Neutrophil (primary cell): ENCODE measurements around the gene PLPPR5.

Experiments
- H3K27ac ChIP-seq: fragments of 200-600 bp; sonication (generic); 2 replicates; pipeline ENCODE4 v1.5.1; 2016; ENCODE audit warnings: mild to moderate bottlenecking, moderate library complexity
- H3K27me3 ChIP-seq: fragments of 200-600 bp; sonication (generic); 2 replicates; pipeline ENCODE4 v1.6.0; 2016; ENCODE audit warnings: mild to moderate bottlenecking
- H3K36me3 ChIP-seq: fragments of 200-600 bp; sonication (generic); 2 replicates; pipeline ENCODE4 v1.5.1; 2017
- H3K4me1 ChIP-seq, 2 experiments: fragments of 200-600 bp in 1 of 2; sonication (generic) in 1 of 2; 1 replicate in 1 of 2; 2 replicates in 1 of 2; pipeline versions ENCODE4 v1.5.1 to v1.6.1; 2013 to 2016; ENCODE audit warnings: low read depth in 1 of 2, low read length in 1 of 2, mild to moderate bottlenecking in 1 of 2, moderate library complexity in 1 of 2; ENCODE audit not compliant: control insufficient read depth in 1 of 2, insufficient read depth in 1 of 2
- H3K4me3 ChIP-seq, 2 experiments: fragments of 200-600 bp in 1 of 2; sonication (generic) in 1 of 2; 1 replicate in 1 of 2; 2 replicates in 1 of 2; pipeline ENCODE4 v1.5.1; 2013 to 2016; ENCODE audit warnings: low read depth in 1 of 2, low read length in 1 of 2, mild to moderate bottlenecking in 1 of 2, moderate library complexity in 1 of 2
- H3K9me3 ChIP-seq: fragments of 200-600 bp; sonication (generic); 2 replicates; pipeline ENCODE4 v1.5.1; 2016
- CTCF ChIP-seq: fragments of 200-600 bp; sonication (generic); IDR thresholded peaks from 2 replicates; pipeline ENCODE4 v1.5.1; 2016; ENCODE audit warnings: antibody characterized with exemption

Gene PLPPR5

DNA sequence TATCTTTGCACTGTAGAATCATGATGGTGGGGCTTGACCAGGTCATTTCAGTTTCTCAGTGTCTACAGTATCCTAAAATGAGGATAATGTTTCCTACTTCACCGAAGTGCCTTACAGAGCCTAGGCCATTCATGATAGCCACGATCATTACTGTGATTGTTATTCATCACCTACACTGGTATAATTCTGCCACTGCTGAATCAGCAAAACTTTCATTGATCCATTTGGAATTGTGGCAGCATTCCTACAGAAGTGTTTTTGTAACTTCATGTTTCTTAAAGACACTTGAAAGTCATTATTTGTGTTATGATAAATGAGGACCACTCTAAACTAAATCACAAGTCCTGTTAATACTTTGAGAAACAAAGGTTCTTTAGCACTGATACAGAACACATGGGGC is 6.0 kb upstream of the PLPPR5 start:
- H3K4me1 ChIP-seq, result no peaks in the 10 kb centered on the region
- no peak for TF ChIP-seq CTCF
- no peaks in the 10 kb centered on the region for H3K9me3 ChIP-seq
- H3K4me3 ChIP-seq, result no peak overlapping the region
- H3K27me3 ChIP-seq, result peaks cover 34% of the 10 kb centered on the region
- H3K27ac ChIP-seq, result no peak overlapping the region
- H3K36me3 ChIP-seq, result no peaks in the 10 kb centered on the region

- Histone ChIP-seq H3K27me3 (peaks cover 67% of the 10 kb centered on the region), H3K4me1 (no peaks in the 10 kb centered on the region)
Measured at GRCh38 chr1:99007366-99007765, 2.7 kb upstream of the PLPPR5 start.

DNA sequence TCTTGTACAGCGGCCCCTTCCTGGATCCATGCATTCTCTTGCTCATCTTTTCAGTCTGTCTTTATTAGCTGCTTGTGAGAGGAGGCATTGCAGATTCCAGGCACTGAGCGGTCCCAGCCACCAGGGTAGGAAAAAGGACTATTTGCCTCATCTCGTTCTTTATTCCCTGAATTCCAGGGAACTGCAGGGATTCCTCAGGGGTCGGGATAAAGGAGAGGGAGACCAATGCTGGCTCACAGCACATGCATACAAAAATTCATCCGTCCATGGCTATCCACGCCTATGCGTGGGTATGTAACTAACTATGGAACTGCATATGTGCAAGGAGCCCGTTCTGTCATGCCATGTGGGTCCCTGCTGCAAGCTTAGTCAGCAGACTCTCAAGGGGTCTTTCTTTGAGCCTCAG is 879 bp upstream of the PLPPR5 start:
- Histone ChIP-seq H3K36me3 (no peaks in the 10 kb centered on the region), H3K4me1 (no peaks in the 10 kb centered on the region), H3K27me3 (peaks cover 83% of the 10 kb centered on the region), H3K9me3 (no peaks in the 10 kb centered on the region), H3K27ac (no peak overlapping the region), H3K4me3 (no peak overlapping the region)
- no peak for TF ChIP-seq CTCF

More at GRCh38 chr1:99007366-99007765, 2.7 kb upstream of the PLPPR5 start:
- Histone ChIP-seq H3K27ac (no peak overlapping the region), H3K9me3 (no peaks in the 10 kb centered on the region), H3K36me3 (no peaks in the 10 kb centered on the region), H3K4me3 (no peak overlapping the region)
- TF ChIP-seq CTCF, result no peak

- Histone ChIP-seq H3K27me3 (peaks cover 86% of the 10 kb centered on the region), H3K9me3 (no peaks in the 10 kb centered on the region), H3K4me1 (no peaks in the 10 kb centered on the region), H3K27ac (no peak overlapping the region), H3K36me3 (no peaks in the 10 kb centered on the region), H3K4me3 (no peak overlapping the region)
- TF ChIP-seq CTCF, result no peak
Measured at GRCh38 chr1:99004254-99004860, 304 bp downstream of the PLPPR5 start.

DNA sequence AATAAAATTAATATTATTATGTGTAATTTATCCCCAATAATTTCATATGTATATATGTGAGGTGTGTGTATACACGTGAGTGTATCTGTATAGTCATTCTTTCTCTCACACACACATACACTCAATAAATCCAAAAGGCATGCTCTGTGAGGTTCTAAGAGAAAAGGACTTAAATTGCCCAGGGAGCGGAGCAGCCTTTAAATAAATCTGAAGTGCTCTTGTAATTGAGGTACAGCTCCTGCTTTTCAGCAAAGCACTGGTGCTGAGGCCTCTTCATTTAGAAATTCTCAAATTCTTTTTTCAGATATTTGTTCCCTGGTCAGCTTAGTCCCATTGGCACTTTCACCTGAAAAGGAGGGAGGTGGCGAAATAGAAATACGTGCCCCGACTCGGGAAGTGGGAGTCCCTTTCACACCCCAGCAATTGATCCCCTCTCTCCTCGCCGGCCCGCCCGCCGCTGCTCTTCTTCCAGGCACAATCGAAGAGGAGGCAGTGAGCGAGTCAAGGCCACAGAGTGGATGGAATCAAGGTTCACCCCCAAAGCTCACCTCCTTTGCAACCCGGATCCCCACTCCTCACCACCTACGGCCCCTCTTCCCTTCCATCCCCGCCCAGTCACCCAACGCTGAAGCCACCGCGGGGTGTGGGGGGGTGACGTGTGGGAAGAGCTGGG is 944 bp downstream of the PLPPR5 start:
- no peak for TF ChIP-seq CTCF
- Histone ChIP-seq H3K4me1 (no peaks in the 10 kb centered on the region), H3K27me3 (peaks cover 86% of the 10 kb centered on the region), H3K27ac (no peak overlapping the region), H3K9me3 (no peaks in the 10 kb centered on the region), H3K36me3 (no peaks in the 10 kb centered on the region), H3K4me3 (no peak overlapping the region)
